ENCODE results near the gene INSR. TPM values are rescaled to one million over a fixed set of nuclear protein-coding genes. Genes with fewer than 3 reads are reported as not detected.
A peak's percentile ranks its signal among the peaks of the same experiment; 100 is the strongest.

INSR gene
- total RNA-seq, 4 donors from 2014 or later: 134 to 252 (median 164) TPM

DNA sequence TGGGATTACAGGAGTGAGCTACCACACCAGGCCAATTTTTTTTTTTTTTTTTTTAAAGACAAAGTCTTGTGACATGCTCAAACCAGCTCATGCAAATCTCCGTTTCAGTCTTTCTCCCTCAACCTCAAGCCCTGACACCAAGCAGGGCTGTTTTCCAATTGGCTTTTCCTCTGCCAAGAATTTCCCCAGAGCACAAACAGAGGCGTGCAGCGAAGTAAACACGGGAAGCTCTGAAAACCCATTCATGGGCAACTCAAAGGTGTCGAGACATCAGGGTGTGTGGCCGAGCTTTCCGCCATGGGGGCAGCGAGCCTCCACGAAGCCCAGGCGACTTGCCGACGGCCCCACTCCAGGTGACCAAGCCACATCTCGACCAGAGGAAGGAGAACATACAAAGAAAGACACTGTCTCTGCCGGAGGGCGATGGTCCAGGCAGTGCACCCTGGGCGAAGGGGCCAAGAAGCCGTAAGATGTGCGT, 70.0 kb downstream of the INSR start:
- Histone ChIP-seq H3K4me1 (peaks cover 7 to 24% (median 17%) of the 10 kb centered on the region in 4 donors), H3K36me3 (no peaks in the 10 kb centered on the region), H3K27me3 (no peaks in the 10 kb centered on the region), H3K4me3 (no peak overlapping the region), H3K27ac (peak overlapping the region; percentile 38 to 80 (median 67)), H3K9me3 (no peaks in the 10 kb centered on the region)
- intact Hi-C loops (cut with DNase I; ENCODE audit: low total_unique reads): loop anchor here (2.0 kb wide), 1 partner anchor 45 kb away; no protein-coding TSS in a partner anchor
- TF ChIP-seq POLR2A (IDR thresholded peaks at IDR 0.05): no peak
- peak in 2 of 3 donors; percentile 10 to 57 for TF ChIP-seq POLR2AphosphoS5 (IDR thresholded peaks at IDR 0.05)
- in situ Hi-C loops (cut with MboI; ENCODE audit: low pct_ligation_motif_present in 1 of 4, low pct_unique_long_range_greater_than_20kb in 1 of 4, low sequenced_read_pairs in 3 of 4): no loop called here
- peak; percentile 70 for DNase-seq
- WGBS, 2 donors (ENCODE audit: low coverage in 1 of 2): 32% methylated on average over 18 of the region's 18 CpGs; no CpG with 5 or more reads in 1 of the 2 donors

DNA sequence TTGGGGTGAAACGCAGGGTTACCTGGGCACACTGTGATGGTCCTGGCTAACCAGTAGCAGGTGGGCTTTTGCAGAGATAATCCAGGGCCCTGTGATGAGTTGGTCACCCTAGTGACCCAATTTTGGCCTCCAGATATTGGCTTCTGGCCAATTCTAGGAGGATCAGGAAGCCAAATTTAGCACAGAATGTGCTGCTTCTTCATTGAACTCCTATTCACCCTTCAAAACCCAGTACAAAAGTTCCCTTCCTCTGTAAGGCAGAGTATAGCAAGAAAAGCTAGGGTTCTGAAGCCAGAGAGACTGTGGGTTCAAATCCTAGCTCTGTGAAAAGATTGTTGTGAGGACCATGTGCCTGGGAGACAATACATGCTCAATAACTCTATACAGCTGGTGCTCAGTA, 70.8 kb downstream of the INSR start:
- Histone ChIP-seq H3K4me1 (peaks cover 7 to 24% (median 17%) of the 10 kb centered on the region in 4 donors), H3K4me3 (no peak overlapping the region), H3K9me3 (no peaks in the 10 kb centered on the region), H3K27ac (peak overlapping the region in 3 of 4 donors; percentile 62 to 80 (median 72)), H3K27me3 (no peaks in the 10 kb centered on the region), H3K36me3 (no peaks in the 10 kb centered on the region)
- WGBS, 2 donors (ENCODE audit: low coverage in 1 of 2): 95% methylated on average over 1 of the region's 1 CpG; no CpG with 5 or more reads in 1 of the 2 donors
- intact Hi-C loops (cut with DNase I; ENCODE audit: low total_unique reads): no loop called here
- no peak for TF ChIP-seq CTCF (IDR thresholded peaks at IDR 0.05)
- TF ChIP-seq EP300 (IDR thresholded peaks at IDR 0.05; ENCODE audit: low read depth): no peak
- TF ChIP-seq POLR2AphosphoS5 (IDR thresholded peaks at IDR 0.05): no peak
- TF ChIP-seq POLR2A (IDR thresholded peaks at IDR 0.05): no peak
- in situ Hi-C loops (cut with MboI; ENCODE audit: low pct_ligation_motif_present in 1 of 4, low pct_unique_long_range_greater_than_20kb in 1 of 4, low sequenced_read_pairs in 3 of 4): no loop called here
- DNase-seq: no peak

DNA sequence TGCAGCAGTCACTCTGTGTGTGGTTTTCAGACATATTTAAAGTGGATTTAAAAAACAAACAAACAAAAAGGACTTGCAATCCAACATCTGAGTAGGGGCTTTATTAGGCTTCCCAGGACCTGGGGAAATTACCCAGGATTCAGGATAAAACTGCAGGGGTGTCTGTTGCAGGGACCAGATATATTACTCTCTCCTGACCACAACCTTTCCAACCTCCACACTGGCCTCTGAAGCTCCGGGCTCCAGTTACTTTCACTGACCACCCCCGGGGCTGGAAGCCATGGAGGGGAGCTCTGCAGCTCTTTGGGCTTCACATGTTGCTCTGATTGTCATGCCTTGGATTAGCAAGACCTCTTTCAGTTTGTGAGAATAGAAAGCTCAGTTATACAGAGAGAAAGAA, 75.2 kb downstream of the INSR start:
- in situ Hi-C loops (cut with MboI; ENCODE audit: low pct_ligation_motif_present in 1 of 4, low pct_unique_long_range_greater_than_20kb in 1 of 4, low sequenced_read_pairs in 3 of 4) (no loop called here), intact Hi-C loops (cut with DNase I; ENCODE audit: low total_unique reads) (no loop called here)
- Histone ChIP-seq H3K4me1 (peaks cover 0 to 12% (median 5%) of the 10 kb centered on the region in 4 donors), H3K4me3 (no peak overlapping the region), H3K9me3 (no peaks in the 10 kb centered on the region), H3K27me3 (no peaks in the 10 kb centered on the region), H3K36me3 (no peaks in the 10 kb centered on the region), H3K27ac (no peak overlapping the region)
- WGBS, 2 donors (ENCODE audit: low coverage in 1 of 2): 67 to 82% methylated on average over 1 to 2 of the region's 2 CpGs
- DNase-seq: no peak
- TF ChIP-seq POLR2AphosphoS5 (IDR thresholded peaks at IDR 0.05) (no peak), POLR2A (IDR thresholded peaks at IDR 0.05) (no peak), CTCF (IDR thresholded peaks at IDR 0.05) (no peak), EP300 (IDR thresholded peaks at IDR 0.05; ENCODE audit: low read depth) (no peak)

- DNase-seq: no peak
- Histone ChIP-seq H3K4me1 (peaks cover 5 to 18% (median 11%) of the 10 kb centered on the region in 4 donors), H3K27me3 (no peaks in the 10 kb centered on the region), H3K36me3 (no peaks in the 10 kb centered on the region), H3K4me3 (no peak overlapping the region), H3K9me3 (no peaks in the 10 kb centered on the region), H3K27ac (no peak overlapping the region)
- intact Hi-C loops (cut with DNase I; ENCODE audit: low total_unique reads): no loop called here
- TF ChIP-seq EP300 (IDR thresholded peaks at IDR 0.05; ENCODE audit: low read depth) (no peak), POLR2AphosphoS5 (IDR thresholded peaks at IDR 0.05) (no peak), CTCF (IDR thresholded peaks at IDR 0.05) (no peak), POLR2A (IDR thresholded peaks at IDR 0.05) (no peak)
- 77 to 87% methylated on average over 6 of the region's 6 CpGs for WGBS, 2 donors (ENCODE audit: low coverage in 1 of 2)
- in situ Hi-C loops (cut with MboI; ENCODE audit: low pct_ligation_motif_present in 1 of 4, low pct_unique_long_range_greater_than_20kb in 1 of 4, low sequenced_read_pairs in 3 of 4): no loop called here
These were observed 76.4 kb downstream of the INSR start for GRCh38 chr19:7217861-7218260.

Data from transverse colon (tissue), 4 donors.